Endothelial cell (in vitro differentiated cells): ENCODE results near the gene TSHZ2. TPM values are rescaled to one million over a fixed set of nuclear protein-coding genes. Genes with fewer than 3 reads are reported as not detected.

Experiments
- DNase-seq: peaks from one replicate; pipeline ENCODE4 v3.0.0; 2021; ENCODE audit warnings: low spot score
- H3K27ac Mint-ChIP-seq: one replicate; pipeline ENCODE4 v1.8.0; 2021; ENCODE audit warnings: mixed read lengths, inconsistent platforms; ENCODE audit not compliant: unreplicated experiment
- H3K27me3 Mint-ChIP-seq: one replicate; pipeline ENCODE4 v1.8.0; 2021; ENCODE audit warnings: mild to moderate bottlenecking, moderate library complexity, mixed read lengths, inconsistent platforms; ENCODE audit not compliant: unreplicated experiment
- H3K36me3 Mint-ChIP-seq: one replicate; pipeline ENCODE4 v1.8.0; 2021; ENCODE audit warnings: mild to moderate bottlenecking, low read depth, mixed read lengths, inconsistent platforms; ENCODE audit not compliant: unreplicated experiment
- H3K4me1 Mint-ChIP-seq: one replicate; pipeline ENCODE4 v1.8.0; 2021; ENCODE audit warnings: mild to moderate bottlenecking, mixed read lengths, inconsistent platforms; ENCODE audit not compliant: unreplicated experiment
- H3K4me3 Mint-ChIP-seq: one replicate; pipeline ENCODE4 v1.8.0; 2021; ENCODE audit warnings: mild to moderate bottlenecking, mixed read lengths, inconsistent platforms; ENCODE audit not compliant: unreplicated experiment
- H3K9me3 Mint-ChIP-seq: one replicate; pipeline ENCODE4 v1.8.0; 2021; ENCODE audit warnings: mixed read lengths, inconsistent platforms; ENCODE audit not compliant: unreplicated experiment
- total RNA-seq: library from RNA; stranded (reverse); fragmentation: NEBNext Ultra II Directional; extraction: Animal tissue kit (Norgen Biotek cat#: 25700); gene quantifications from one replicate; pipeline ENCODE4 v1.2.1, GENCODE V29; 2021; ENCODE audit not compliant: unreplicated experiment
- TF ChIP-seq, protein P1 (sequence below): fragments of 200-600 bp; sonication (generic); IDR thresholded peaks from one replicate; pipeline ENCODE4 v1.5.0; 2021; ENCODE audit warnings: antibody characterized with exemption; ENCODE audit not compliant: unreplicated experiment

TSHZ2 gene
- total RNA-seq, 1 donor from 2014 or later = 2.3 TPM

DNA sequence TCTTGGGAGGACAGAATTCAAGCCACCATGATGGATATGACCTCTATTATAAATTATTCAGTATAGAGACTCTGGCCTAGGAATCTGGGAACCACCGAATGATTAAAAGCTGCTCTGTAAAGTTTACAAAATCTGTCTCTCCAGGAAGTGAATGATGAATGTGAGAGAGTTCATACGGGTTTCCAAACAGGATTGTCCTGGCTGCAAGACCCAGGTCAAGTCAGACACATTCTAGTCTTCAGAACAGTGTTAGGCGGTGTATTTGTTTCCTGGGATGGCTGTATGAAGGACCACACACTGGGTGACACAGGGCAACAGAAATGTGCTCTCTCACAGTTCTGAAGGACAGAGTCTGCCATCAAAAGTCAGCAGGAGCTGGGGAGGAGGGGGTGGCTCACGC, 399.1 kb downstream of the TSHZ2 start:
- no peaks in the 10 kb centered on the region for H3K36me3 Mint-ChIP-seq
- H3K27me3 Mint-ChIP-seq = peaks cover 1% of the 10 kb centered on the region
- no peaks in the 10 kb centered on the region for H3K4me1 Mint-ChIP-seq
- H3K27ac Mint-ChIP-seq = no peak overlapping the region
- no peaks in the 10 kb centered on the region for H3K9me3 Mint-ChIP-seq
- no peak for DNase-seq
- TF ChIP-seq, protein P1, sequence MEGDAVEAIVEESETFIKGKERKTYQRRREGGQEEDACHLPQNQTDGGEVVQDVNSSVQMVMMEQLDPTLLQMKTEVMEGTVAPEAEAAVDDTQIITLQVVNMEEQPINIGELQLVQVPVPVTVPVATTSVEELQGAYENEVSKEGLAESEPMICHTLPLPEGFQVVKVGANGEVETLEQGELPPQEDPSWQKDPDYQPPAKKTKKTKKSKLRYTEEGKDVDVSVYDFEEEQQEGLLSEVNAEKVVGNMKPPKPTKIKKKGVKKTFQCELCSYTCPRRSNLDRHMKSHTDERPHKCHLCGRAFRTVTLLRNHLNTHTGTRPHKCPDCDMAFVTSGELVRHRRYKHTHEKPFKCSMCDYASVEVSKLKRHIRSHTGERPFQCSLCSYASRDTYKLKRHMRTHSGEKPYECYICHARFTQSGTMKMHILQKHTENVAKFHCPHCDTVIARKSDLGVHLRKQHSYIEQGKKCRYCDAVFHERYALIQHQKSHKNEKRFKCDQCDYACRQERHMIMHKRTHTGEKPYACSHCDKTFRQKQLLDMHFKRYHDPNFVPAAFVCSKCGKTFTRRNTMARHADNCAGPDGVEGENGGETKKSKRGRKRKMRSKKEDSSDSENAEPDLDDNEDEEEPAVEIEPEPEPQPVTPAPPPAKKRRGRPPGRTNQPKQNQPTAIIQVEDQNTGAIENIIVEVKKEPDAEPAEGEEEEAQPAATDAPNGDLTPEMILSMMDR = no peak
- H3K4me3 Mint-ChIP-seq = no peak overlapping the region

GRCh38 chr20:53376021-53376420, 403.9 kb downstream of the TSHZ2 start:
- no peaks in the 10 kb centered on the region for H3K36me3 Mint-ChIP-seq
- no peaks in the 10 kb centered on the region for H3K9me3 Mint-ChIP-seq
- H3K4me3 Mint-ChIP-seq = no peak overlapping the region
- H3K4me1 Mint-ChIP-seq = no peaks in the 10 kb centered on the region
- TF ChIP-seq, protein P1 = no peak
- H3K27ac Mint-ChIP-seq = no peak overlapping the region
- H3K27me3 Mint-ChIP-seq = peaks cover 1% of the 10 kb centered on the region
- DNase-seq = no peak

GRCh38 chr20:53379014-53379832, 407.1 kb downstream of the TSHZ2 start:
- no peak for DNase-seq
- Mint-ChIP-seq H3K4me1 (no peaks in the 10 kb centered on the region), H3K9me3 (no peaks in the 10 kb centered on the region), H3K36me3 (no peaks in the 10 kb centered on the region), H3K4me3 (no peak overlapping the region), H3K27me3 (no peaks in the 10 kb centered on the region), H3K27ac (no peak overlapping the region)
- TF ChIP-seq, protein P1 = no peak

GRCh38 chr20:53379833-53380120, 407.6 kb downstream of the TSHZ2 start:
- Mint-ChIP-seq H3K27me3 (no peaks in the 10 kb centered on the region), H3K4me3 (no peak overlapping the region), H3K4me1 (no peaks in the 10 kb centered on the region), H3K27ac (no peak overlapping the region), H3K9me3 (no peaks in the 10 kb centered on the region), H3K36me3 (no peaks in the 10 kb centered on the region)
- TF ChIP-seq, protein P1 = no peak
- DNase-seq = no peak

GRCh38 chr20:53381568-53382262, 409.6 kb downstream of the TSHZ2 start:
- H3K9me3 Mint-ChIP-seq = no peaks in the 10 kb centered on the region
- no peaks in the 10 kb centered on the region for H3K36me3 Mint-ChIP-seq
- H3K4me1 Mint-ChIP-seq = no peaks in the 10 kb centered on the region
- H3K27ac Mint-ChIP-seq = no peak overlapping the region
- H3K27me3 Mint-ChIP-seq = no peaks in the 10 kb centered on the region
- no peak overlapping the region for H3K4me3 Mint-ChIP-seq
- DNase-seq = no peak
- TF ChIP-seq, protein P1 = peak; percentile 21
